GM18520 (cell line): ENCODE data around the gene BCDIN3D.

Source experiments
- ATAC-seq: cut with Tn5 transposase; IDR thresholded peaks from one replicate; pipeline ENCODE4 v1.9.1; 2021; ENCODE audit not compliant: unreplicated experiment

BCDIN3D gene

DNA sequence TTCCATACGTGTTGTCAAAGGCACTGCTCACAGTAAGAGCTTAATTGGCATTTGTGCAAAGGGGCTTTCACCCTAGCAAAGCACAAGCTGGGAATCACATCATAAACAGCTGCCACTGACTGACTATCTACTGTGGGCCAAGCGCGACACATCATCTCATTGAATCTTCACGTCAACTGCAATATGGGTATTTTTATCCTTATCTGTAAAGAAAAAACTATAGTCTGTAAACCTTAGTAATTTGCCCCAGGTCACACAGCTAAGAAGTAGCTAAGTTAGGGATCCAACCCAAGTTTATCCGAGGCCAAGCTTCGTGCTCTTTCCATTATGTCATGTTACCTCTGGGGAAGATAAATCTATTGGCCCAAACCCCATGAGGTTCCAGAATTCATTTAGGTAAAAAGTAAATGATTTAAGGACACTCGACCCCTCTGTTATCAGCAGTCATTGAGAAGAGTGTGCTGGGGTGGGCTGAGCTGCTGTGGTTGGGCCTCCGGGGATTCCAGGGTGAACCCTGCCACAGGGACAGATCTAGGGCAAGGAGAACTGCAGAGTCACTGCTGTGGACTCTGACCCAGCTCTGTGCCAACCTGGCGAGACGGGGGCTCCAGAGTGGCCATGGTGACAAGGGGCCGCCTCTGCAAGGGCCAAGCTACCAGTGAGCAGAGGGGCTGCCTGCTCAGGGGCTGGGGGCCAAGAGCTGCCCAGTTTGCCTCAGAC lies 42.3 kb downstream of the BCDIN3D start:
- no peak for ATAC-seq

GRCh38 chr12:49798934-49799333 lies 44.0 kb downstream of the BCDIN3D start:
- no peak for ATAC-seq

GRCh38 chr12:49798248-49798647 lies 44.7 kb downstream of the BCDIN3D start:
- no peak for ATAC-seq

GRCh38 chr12:49797449-49797776 lies 45.5 kb downstream of the BCDIN3D start:
- no peak for ATAC-seq

DNA sequence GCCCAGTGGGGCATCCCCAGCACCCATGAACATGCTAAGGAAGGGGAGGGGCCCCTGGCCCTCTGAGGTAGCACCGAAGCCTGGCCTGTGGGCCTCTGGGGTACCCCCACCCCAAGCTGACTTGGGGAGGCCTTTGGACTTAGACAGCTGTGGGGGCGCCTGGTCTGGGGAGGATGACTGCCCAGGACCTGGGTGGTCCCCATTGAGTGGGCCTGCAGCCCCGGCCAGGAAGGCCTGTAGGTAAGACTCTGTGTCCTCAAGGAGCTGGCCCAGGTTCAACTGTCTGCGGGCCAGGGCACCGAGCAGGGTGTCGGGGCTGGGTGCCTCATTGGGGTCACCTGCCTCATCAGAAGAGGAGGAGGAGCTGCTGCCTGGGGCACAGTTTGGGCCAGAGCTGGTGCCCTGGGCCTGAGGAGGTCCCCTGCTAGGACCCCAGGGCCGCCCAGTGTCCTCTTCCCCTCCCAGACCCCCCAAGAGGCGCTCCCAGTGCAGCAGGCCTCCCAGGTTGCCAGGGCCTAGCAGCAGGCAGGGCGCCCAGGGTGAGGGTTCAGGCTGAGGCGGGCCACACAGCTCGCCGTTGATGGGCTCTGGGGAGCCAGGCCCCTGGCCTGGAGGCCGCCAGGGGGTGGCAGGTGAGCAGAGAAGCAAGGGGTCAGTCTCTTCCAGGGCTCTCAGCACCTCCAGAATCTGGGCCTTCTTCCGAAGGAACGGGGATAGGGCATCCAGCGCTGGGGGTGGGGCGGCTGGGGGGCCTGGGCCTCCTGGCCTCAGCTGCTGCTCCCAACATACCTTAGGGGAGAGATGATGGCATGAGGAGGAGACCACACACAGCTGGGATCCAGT lies 46.1 kb downstream of the BCDIN3D start:
- no peak for ATAC-seq

DNA sequence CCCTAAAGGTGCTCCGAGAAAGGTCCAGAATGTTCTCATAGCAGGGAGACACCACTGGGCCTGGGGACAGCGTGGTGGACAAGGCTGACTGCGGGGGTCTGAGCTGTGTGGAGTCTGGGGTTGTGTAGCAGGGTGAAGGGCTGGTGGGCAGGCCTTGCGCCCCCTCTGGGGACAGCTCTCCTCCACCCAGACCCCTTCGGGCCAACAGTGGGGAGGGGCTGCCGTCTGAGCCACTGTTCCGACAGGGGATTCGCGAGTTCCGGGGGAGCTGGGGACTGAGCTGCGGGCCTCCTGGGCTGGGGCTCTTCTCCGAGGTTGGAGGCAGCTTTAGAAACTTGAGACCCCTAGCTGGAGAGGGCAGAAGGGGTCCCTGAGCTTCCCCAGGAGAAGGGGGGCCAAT lies 46.8 kb downstream of the BCDIN3D start:
- ATAC-seq = no peak

GRCh38 chr12:49795654-49796105 lies 47.2 kb downstream of the BCDIN3D start:
- no peak for ATAC-seq

DNA sequence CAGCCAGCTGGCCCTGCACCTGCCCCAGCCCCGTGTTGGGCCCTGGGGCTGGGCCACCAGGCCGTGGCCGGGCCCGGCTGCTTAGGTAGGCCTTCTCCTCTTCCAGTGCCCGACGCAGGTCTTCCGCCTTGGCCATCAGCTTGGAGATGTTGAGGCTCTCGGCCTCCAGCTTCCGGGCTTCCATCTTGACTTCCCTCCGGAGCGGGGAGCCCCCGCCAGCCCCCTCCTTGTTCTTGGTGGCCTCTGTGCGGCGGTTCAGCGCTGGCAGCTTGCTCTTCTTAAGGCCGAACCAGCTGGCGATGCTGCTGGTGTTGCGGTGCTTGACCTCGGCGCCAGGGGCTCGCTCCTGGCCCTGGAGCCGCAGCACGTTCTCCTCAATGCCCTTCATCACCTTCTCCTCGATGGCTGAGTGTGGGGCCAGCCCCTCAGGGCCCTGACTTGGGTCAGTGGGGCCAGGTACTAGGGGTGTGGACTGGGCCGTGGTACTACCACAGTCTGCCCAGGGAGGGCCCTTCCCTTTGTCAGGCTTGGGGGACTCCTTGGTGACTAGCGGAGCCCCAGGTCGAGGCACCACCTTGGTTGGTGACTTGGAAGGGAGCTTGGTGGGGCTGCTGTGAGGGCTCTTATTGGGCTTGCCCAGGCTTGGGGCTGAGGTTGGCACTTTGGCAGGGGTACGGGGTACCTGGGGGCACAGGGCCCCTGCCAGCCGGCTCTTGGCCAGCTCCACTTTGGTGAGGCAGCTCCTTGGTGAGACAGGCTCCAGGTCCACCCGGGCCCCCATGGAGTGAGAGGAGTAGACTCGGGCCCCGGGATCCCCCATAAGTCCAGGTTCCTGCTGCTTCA lies 47.9 kb downstream of the BCDIN3D start:
- ATAC-seq = no peak

GRCh38 chr12:49794021-49794420 lies 48.9 kb downstream of the BCDIN3D start:
- ATAC-seq = no peak

DNA sequence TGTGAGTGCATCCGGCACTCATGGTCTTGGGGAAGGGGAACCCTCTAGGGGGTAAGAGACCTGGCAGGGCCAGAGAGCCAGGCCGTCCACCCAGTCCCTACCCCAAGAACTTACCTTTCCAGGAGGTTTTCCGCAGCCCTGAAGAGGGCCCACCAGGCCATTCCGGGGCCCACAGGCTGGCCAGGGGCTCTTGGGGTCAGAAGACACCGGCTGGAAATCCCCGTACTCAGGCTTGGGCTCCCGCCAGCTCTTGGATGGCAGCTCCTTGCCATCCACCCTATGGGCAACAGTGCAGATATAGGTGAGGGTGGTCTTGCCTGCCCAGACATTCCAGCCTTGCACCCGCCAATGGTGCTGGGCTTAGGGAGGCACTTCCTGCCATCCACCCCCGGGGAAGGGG lies 49.3 kb downstream of the BCDIN3D start:
- no peak for ATAC-seq

- ATAC-seq = no peak
Measured at GRCh38 chr12:49792976-49793580, 49.8 kb downstream of the BCDIN3D start.

DNA sequence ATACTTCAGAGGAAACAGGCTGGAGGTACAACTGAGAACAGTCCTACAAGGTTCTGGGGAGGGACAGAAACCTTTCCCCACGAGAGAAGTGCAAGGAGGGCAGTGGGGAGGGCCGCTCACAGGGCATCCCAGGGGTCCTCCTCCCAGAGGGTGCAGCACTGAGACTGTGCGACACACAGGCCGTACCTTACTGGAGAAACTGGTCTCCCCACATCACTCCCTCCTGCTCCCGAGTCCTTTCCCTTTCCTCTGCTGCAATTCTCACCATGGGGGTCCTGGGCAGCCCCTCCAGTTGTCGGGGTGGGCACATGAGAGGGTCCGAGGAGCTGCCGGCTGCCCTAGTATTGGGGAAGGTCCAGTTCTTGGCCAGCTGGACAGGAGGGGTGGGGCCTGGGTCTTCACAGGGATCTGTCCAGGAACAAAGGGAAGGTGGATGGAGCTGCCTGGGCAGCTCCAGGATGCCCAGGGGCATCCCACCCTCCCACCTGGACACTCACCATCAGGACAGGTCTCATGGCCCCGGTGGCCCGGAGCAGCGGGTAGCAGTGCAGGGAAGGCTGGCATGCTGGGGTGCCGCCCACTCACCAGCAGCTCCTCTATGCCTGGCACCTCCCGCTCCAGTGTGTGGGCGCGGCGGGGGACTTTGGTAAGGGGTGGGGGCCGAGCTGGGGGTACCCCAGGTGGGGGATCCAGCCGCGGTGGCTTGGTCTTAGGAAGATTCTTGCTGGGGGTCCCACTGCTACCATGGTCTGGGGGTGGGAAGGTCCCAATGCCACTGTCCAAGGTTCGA lies 50.5 kb downstream of the BCDIN3D start:
- ATAC-seq = no peak

DNA sequence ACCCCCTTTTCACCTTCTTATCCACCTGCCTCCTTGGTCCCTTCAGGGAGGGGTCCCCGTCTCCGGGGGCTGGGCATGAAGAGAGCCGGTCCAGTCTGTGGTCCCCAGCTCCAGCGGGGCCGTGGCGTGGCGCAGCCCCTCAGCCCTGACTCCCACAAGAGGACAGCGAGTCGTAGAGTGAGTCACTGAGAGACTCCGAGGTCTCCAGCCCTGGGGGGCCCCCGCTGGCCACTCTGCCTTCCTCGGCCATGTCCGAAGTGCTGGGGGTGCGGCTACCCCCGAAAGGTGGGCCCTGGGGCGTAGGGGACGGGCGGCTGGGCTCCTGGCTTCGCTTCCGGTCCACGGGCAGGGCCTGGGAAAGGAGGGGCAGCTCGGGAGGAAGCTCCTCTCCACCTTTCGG lies 51.2 kb downstream of the BCDIN3D start:
- ATAC-seq = no peak

- ATAC-seq = no peak
Measured at GRCh38 chr12:49790741-49791555, 52.0 kb downstream of the BCDIN3D start.

GRCh38 chr12:49789992-49790391 lies 52.9 kb downstream of the BCDIN3D start:
- ATAC-seq = no peak

GRCh38 chr12:49787672-49788071 lies 55.2 kb downstream of the BCDIN3D start:
- no peak for ATAC-seq
